Kidney capillary endothelial cell (primary cell): ENCODE results near the gene PHETA1.

Experiments
- DNase-seq: peaks from one replicate; pipeline ENCODE4 v3.0.0-alpha.2; 2018; ENCODE audit warnings: low spot score

PHETA1 gene

GRCh38 chr12:111368291-111368787 lies 556 bp downstream of the PHETA1 start:
- DNase-seq: no peak

DNA sequence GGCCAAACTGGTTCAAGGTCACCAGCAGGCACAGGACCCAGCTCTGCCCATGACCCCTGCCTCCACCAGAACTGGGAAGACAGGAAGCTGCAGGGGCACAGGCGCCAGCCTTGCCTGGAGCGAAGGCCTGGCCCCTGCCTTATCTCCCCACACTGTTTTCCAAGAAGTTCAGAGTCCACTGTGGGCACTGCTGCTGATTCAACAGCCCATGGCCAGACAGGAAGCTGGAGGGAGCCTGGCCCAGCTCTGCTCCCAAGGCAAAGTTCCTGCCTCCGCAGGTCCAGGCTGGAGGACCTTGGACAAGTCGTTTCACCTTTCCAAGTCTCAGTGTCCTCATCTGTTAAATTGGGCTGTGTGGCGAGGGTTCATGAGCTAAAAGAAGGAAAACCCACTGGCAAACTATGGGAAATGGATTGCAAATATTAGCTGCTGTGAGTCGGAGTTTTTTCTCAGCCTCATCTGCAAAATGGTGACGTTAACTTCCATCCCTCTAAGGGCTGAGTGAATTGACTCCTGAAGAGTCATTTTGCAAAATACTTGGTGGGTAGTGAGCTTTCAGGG lies 1.2 kb downstream of the PHETA1 start:
- DNase-seq: peak; percentile 50

- DNase-seq: no peak
Measured at GRCh38 chr12:111366583-111366982, 2.3 kb downstream of the PHETA1 start.

DNA sequence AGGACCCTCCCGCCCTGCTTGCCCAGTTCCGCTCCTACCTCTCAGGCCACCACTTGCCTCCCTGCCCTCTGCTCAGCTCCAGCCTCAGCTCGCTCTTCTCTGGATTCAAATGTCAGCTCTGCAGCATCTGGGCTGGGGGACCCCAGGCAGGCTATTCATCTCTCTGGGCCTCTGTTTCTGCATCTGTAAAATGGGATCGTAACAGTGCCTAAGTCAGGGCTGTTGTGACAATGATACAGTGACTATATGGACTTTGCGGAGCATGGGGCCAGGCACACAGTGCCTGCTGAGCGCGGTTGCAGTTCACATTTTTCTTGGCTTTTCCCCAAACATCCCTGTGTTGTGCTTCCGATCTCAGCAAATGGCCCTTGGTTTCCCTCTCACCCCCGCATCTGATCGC lies 2.8 kb downstream of the PHETA1 start:
- DNase-seq: no peak

GRCh38 chr12:111363578-111363977 lies 5.3 kb downstream of the PHETA1 start:
- peak; percentile 19 for DNase-seq

GRCh38 chr12:111362687-111363475 lies 6.0 kb downstream of the PHETA1 start:
- no peak for DNase-seq

- no peak for DNase-seq
Measured at GRCh38 chr12:111361717-111362576, 6.9 kb downstream of the PHETA1 start.

DNA sequence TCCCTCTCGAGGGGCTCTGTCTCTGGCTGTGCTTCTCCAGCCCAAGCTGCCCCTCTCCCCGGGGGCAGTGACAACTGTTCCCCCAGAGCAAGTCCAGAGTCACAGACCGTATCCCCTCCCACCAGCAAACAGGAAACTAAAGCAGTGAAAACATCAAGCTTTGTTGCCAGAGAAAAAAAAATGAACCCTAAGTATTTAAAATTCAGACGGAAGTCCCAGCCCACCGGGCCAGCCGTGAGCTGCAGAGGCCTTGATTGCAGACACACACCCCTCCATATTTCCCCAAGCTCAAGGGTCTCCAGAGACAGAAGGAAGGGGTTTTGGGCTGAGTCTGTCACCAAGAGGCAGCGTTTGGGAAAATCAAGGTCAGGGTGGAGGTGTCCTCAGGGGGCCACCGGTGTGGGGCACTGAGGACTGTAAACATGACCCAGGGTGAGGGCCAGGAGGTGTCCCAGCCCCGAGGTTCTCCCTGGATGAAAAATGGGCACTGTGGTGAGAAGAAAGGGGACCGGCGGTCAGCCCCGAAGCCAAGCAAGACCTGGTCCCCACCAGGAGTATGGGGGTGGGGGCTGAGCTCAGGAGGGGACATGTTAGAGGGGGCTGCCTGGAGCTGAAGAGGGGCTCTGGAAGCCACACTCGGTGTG lies 7.7 kb downstream of the PHETA1 start:
- DNase-seq: no peak

DNA sequence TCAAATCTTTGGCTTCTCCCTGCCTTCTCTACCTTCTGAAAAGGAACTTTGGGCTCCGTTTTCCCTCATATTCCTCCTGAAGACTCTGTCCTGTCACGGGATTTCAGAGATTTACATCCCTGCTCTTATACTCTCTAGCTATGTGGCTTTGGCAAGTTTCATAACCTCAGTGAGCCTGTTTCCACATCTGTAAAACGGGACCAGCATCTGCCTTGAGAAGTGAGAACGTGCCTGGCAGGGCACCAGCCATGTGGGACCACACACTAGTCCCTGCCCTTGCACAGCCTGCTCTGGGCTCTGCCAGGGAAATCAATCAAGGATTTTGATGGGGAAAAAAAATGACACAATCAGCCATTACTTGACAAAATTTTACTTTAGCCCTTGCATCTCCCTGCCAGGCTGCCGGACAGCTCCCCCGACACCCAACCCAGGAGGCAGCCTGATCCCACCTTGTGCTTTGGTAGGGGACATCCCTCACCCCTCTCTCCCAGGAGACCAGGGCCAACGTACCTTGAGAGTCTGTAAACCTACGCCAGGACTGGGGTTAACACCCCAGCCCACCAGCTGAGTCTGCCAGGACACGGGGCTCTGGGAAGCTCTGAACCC lies 8.5 kb downstream of the PHETA1 start:
- DNase-seq: no peak

GRCh38 chr12:111359914-111360276 lies 9.0 kb downstream of the PHETA1 start:
- no peak for DNase-seq

DNA sequence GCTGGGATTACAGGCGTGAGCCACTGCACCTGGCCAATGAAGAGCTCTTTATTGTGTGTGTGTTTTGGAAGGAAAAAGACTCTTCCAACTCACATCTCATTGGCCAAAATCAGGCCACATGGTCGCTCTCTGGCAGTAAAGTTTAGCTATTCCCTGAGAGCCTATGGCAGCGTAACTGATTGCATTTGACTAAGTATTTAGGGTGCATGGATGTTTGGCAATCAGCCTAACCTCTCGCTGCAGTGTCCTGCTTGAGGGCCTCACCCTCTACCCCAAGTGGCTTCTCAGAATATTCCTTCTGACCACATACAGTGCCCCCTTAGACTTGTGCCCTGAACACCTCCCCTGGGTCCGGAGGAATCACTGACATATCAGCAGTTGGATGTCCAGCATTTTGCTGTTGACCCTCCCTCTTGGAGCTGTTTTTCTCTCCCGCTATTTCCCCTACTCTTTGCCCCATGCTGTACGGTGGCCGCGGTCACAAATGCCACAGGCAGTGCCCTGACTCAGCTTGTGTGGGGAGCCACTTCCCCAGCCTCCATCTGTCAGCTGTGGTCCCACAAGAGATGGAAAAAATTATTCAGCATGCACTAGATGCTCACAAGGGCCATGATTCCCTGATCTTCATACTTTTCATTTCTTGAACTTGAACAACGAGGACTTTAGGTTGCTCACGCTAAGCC lies 9.5 kb downstream of the PHETA1 start:
- no peak for DNase-seq

DNA sequence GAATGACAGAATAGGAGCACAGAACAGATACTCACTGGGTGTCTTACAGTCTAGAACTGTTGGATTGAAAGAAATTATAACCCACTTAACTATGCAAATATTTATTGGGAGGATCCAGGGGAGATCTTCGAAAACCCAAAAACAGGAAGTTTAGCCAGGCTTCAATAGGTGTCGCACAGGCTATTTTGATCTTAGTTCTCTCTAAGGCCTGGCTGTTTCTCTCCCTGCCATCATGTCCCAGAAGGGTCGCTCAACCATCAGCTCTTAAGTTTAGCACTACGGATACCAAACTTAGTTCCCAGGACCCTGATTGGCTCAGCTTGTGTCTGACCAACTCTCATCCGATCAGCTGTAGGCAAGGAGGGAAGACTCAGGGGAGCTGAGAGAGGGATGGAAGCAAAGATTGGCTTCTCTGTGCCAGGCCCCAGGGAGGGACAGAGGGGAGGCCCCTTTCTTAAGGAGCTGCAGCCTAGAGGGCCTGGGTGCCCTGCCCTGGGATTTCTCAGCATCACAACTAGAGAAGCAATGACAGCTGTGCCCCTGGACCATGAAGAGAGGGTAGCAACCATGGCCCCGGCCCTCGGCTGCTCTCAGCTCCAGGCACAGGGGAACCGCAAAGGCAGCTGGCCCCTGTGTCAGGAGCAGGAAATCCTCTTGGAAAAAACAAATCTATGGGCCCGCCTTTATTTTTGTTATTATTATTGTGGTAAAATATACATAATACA lies 13.5 kb downstream of the PHETA1 start:
- DNase-seq: no peak

GRCh38 chr12:111354511-111354910 lies 14.4 kb downstream of the PHETA1 start:
- DNase-seq: no peak

- DNase-seq: no peak
Measured at GRCh38 chr12:111353603-111354295, 15.1 kb downstream of the PHETA1 start.

DNA sequence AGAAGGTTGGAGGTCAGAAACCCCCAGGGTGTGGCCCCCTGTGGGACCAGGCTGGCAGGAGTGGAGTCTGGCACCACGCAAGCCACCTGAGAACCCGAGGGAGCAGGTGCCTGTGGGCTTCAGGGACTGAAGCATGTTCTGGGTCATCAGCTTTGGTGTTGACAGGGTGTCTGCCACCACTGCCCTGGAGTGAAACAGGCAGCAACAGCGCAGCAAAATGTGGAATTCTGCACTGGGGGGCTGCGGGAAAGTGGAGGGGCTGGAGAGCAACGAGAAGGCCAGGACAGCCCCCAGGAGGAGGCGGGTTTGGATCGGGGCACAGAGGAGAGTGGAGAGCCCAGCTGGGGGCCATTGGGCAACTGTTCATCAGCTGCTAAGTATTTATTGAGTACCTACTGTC lies 15.9 kb downstream of the PHETA1 start:
- DNase-seq: no peak

DNA sequence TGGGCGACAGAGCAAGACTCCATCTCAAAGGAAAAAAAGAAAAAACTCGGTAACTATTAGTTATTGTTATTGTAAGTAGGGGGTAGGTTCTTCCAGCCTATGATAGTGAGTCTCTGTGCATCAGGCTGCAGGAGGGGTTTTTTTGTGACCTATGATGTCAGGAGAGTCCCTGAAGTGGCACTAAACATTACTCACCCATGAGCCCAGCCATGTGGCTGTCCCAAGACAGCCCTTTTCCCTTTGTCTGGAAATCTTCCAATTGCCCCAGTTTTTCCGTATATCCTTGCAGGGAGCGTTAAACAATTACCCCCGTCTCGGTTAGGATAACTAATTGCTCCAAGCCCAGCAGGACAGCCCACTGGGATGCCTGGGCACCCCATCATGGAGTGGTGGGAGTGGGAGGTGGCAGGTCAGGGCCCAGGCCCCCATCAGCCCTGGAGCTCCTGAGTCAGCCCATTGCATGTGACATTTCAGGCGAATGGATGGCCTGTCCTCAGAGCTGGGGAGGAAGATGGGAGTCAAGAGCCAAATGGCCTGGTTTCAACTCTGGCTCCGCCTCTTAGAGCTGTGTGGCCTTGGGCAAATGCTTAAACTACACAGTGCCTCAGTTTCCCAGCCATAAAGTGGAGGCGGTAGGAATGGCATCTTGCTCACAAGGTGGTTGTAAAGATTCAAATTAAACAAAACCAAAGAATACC lies 16.4 kb downstream of the PHETA1 start:
- no peak for DNase-seq

GRCh38 chr12:111351026-111351425 lies 17.9 kb downstream of the PHETA1 start:
- DNase-seq: no peak

DNA sequence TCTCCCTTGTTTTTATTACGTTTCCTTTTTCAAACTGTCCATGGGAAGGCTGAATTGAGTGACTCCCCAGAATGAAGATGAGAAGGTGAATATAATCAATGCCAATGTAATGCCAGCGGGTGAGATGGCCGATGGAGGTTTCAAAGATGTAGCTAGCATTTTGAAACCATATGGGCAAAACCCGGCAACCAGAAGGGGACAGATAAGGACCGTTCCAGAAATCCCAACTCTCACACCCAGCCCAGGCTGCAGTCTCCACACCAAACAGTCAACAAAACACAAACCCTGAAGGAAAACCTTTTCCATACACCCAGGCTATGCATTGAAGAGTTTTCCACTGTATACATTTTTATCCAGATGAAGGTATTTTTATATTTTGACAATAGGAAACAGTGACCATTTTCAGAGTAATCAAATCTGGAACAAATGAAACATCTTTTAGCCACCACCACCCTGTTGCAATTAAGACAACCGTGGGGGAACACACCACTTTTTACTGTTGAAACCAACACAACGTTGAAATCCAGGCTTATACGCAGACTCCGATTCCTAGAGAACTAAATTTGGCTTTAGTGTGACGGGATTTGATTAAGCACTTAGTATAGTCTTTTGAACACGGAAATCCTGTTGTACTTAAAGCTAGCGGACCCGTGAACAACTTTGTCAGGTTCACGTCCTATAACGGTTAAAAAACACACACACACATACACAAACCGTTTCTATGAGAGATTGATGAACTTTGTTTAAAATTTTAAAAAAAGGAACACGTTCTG lies 19.0 kb downstream of the PHETA1 start:
- no peak for DNase-seq
